ENCODE data around the gene CAMKMT. TPM values are rescaled to one million over a fixed set of nuclear protein-coding genes. Genes with fewer than 3 reads are reported as not detected.

Gene CAMKMT
- total and polyA plus RNA-seq, 8 donors, result 1.4 to 27.4 (median 6.2) TPM

GRCh38 chr2:44680983-44681531 is 319.3 kb downstream of the CAMKMT start:
- H3K9me3 ChIP-seq, result no peaks in the 10 kb centered on the region
- H3K36me3 ChIP-seq, result no peaks in the 10 kb centered on the region
- no peak overlapping the region for H3K27ac ChIP-seq
- no peak for TF ChIP-seq POLR2AphosphoS5 (IDR thresholded peaks at IDR 0.05)
- no peak for TF ChIP-seq CTCF (IDR thresholded peaks at IDR 0.05)
- no peak for TF ChIP-seq EP300 (IDR thresholded peaks at IDR 0.05)
- TF ChIP-seq POLR2A (IDR thresholded peaks at IDR 0.05), result no peak
- no peaks in the 10 kb centered on the region for H3K27me3 ChIP-seq
- WGBS, 5 donors, result 63 to 75% (median 68%) methylated on average over 5 of the region's 5 CpGs
- no peaks in the 10 kb centered on the region for H3K4me1 ChIP-seq
- peak in 1 of 2 donors; percentile 66 for DNase-seq
- H3K4me3 ChIP-seq, result no peak overlapping the region
- intact Hi-C loops (cut with DNase I; ENCODE audit: low total_unique reads), result no loop called here

- intact Hi-C loops (cut with DNase I; ENCODE audit: low total_unique reads), result no loop called here
- no peaks in the 10 kb centered on the region for H3K4me1 ChIP-seq
- no peak overlapping the region for H3K4me3 ChIP-seq
- no peaks in the 10 kb centered on the region for H3K27me3 ChIP-seq
- TF ChIP-seq CTCF (IDR thresholded peaks at IDR 0.05) (no peak), POLR2AphosphoS5 (IDR thresholded peaks at IDR 0.05) (no peak), POLR2A (IDR thresholded peaks at IDR 0.05) (no peak), EP300 (IDR thresholded peaks at IDR 0.05) (no peak)
- no peaks in the 10 kb centered on the region for H3K36me3 ChIP-seq
- WGBS, 5 donors, result 95 to 97% (median 96%) methylated on average over 6 of the region's 6 CpGs
- no peak for DNase-seq
- H3K27ac ChIP-seq, result no peak overlapping the region
- no peaks in the 10 kb centered on the region for H3K9me3 ChIP-seq
These were observed 320.7 kb downstream of the CAMKMT start for GRCh38 chr2:44682459-44682858.

- no peak for TF ChIP-seq CTCF (IDR thresholded peaks at IDR 0.05)
- no peak for TF ChIP-seq POLR2AphosphoS5 (IDR thresholded peaks at IDR 0.05)
- no peak for TF ChIP-seq EP300 (IDR thresholded peaks at IDR 0.05)
- TF ChIP-seq POLR2A (IDR thresholded peaks at IDR 0.05), result no peak
- Histone ChIP-seq H3K27me3 (no peaks in the 10 kb centered on the region), H3K9me3 (no peaks in the 10 kb centered on the region), H3K4me1 (no peaks in the 10 kb centered on the region), H3K36me3 (no peaks in the 10 kb centered on the region), H3K4me3 (no peak overlapping the region), H3K27ac (no peak overlapping the region)
- intact Hi-C loops (cut with DNase I; ENCODE audit: low total_unique reads), result no loop called here
- no peak for DNase-seq
These were observed 322.8 kb downstream of the CAMKMT start for GRCh38 chr2:44684559-44684958.

GRCh38 chr2:44686561-44686960 is 324.8 kb downstream of the CAMKMT start:
- Histone ChIP-seq H3K36me3 (no peaks in the 10 kb centered on the region), H3K4me1 (no peaks in the 10 kb centered on the region), H3K27ac (no peak overlapping the region), H3K27me3 (no peaks in the 10 kb centered on the region), H3K9me3 (no peaks in the 10 kb centered on the region), H3K4me3 (no peak overlapping the region)
- no peak for DNase-seq
- intact Hi-C loops (cut with DNase I; ENCODE audit: low total_unique reads), result no loop called here
- no peak for TF ChIP-seq POLR2AphosphoS5 (IDR thresholded peaks at IDR 0.05)
- TF ChIP-seq EP300 (IDR thresholded peaks at IDR 0.05), result no peak
- TF ChIP-seq CTCF (IDR thresholded peaks at IDR 0.05), result no peak
- TF ChIP-seq POLR2A (IDR thresholded peaks at IDR 0.05), result no peak
- whole genome bisulfite sequencing, 5 donors, result 80 to 88% (median 84%) methylated on average over 2 of the region's 2 CpGs
